MM.1S (cell line): ENCODE measurements around the gene ZNF740.

Experiments used
- CTCF ChIP-seq: fragments of 300-600 bp; sonication (generic); IDR thresholded peaks from 2 replicates; pipeline ENCODE4 v1.5.1; 2016; ENCODE audit warnings: antibody characterized with exemption, low read length, mixed read lengths
- EZH2 ChIP-seq: fragments of 300-600 bp; sonication (generic); optimal IDR thresholded peaks from 2 replicates; pipeline ENCODE3; 2017; ENCODE audit warnings: low read depth, mild to moderate bottlenecking, antibody characterized with exemption, low read length, mixed read lengths
- EZH2phosphoT487 ChIP-seq: fragments of 300-600 bp; sonication (generic); IDR thresholded peaks from 2 replicates; pipeline ENCODE4 v1.6.1; 2018; ENCODE audit warnings: antibody characterized with exemption, low read length

DNA sequence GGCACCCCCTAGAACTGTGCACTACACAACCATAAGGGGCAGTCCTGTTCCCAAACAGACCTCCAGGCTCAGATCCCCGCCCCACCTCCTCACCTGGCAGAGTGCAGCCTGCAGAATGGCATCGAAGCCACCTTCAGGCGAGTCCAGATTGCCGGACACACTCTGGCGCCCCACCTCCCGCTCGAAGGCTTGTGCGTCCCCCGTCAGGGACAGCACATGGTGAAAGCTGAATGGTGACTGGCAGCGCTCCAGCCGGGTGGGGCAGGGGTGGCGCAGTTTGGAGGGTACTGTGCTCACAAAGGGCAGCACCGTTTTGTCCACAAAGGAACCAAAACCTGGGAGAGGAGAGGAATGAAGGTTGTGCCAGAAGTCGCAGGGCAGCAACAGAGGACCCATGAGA lies 16.0 kb downstream of the ZNF740 start:
- TF ChIP-seq CTCF (peak; percentile 14; the same call in 1 of the 2 replicates), EZH2phosphoT487 (no peak), EZH2 (no peak)
